ENCODE data around the gene NUAK2.

Gene NUAK2

DNA sequence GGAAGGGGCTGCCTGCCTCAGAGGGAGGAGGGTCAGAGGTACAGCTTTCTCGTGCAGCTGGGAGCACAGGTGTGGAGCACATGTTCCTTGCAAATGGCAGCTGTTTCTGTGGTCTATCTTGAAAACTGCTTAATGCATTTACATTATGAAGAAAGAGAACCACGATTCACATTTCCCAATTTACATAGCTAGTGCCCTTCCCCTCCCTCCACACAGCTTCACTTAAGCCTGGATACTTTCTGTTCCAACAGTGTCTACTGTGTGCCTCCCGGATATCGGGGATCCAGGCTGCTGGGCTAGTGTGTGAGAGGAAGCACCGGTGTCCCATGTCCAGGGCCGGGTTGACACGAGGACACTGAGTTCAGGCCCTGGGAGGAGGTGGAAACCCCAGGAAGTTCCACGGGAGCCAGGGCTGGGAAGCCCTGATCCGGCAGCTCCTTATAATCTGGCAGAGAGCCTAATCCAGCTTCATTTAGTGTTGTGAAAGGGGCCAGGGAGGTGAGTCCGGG lies 62.2 kb downstream of the NUAK2 start:
- DNase-seq (ENCODE audit: low read depth), result peak; percentile 38
- TF ChIP-seq, protein P1, sequence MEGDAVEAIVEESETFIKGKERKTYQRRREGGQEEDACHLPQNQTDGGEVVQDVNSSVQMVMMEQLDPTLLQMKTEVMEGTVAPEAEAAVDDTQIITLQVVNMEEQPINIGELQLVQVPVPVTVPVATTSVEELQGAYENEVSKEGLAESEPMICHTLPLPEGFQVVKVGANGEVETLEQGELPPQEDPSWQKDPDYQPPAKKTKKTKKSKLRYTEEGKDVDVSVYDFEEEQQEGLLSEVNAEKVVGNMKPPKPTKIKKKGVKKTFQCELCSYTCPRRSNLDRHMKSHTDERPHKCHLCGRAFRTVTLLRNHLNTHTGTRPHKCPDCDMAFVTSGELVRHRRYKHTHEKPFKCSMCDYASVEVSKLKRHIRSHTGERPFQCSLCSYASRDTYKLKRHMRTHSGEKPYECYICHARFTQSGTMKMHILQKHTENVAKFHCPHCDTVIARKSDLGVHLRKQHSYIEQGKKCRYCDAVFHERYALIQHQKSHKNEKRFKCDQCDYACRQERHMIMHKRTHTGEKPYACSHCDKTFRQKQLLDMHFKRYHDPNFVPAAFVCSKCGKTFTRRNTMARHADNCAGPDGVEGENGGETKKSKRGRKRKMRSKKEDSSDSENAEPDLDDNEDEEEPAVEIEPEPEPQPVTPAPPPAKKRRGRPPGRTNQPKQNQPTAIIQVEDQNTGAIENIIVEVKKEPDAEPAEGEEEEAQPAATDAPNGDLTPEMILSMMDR (conservative IDR thresholded peaks at IDR 0.05; ENCODE audit: low read length), result no peak
- no peak overlapping the region for H3K4me3 ChIP-seq (ENCODE audit: low read length)

DNA sequence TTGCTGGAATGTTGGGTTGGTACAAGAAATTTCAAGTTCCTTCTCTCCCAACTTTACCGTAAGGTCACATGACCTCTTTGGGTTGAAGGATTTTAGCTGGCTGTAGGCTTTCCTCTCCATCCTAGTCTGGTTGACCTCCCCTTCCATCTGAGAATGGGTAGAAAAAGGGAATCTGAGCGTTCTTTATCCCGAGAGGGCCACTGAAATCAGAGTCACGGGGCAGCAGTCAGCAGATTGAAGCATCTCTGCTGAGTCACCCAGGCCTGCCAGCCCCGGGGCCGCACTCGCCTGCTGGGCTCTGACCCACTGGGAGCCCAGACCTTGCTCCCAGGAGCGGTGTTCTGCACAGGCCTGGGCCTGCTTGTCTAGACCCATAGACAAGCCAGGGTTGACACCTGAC lies 62.8 kb downstream of the NUAK2 start:
- TF ChIP-seq, protein P1 (conservative IDR thresholded peaks at IDR 0.05; ENCODE audit: low read length), result no peak
- H3K4me3 ChIP-seq (ENCODE audit: low read length), result no peak overlapping the region
- DNase-seq (ENCODE audit: low read depth), result peak; percentile 35

DNA sequence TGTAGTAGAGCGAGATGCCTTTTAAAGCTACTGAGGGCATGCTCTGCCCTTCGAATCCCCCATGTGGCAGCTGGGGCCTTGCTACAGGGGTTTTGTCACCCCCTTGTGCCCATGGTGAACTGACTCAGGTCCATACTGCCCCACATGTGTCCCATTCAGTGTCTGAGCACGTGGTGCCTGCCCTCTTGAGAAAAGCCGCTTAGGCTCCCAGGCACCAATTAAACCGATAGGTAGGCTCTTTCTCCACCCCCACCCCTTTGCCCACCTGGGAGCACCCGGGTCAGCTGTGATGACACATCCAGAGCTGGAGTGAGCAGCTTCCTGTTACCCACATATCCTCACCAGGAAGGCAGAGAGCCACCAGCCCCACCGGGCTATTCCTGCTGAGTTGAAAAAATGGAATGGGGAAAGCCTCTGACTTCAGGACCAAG lies 63.3 kb downstream of the NUAK2 start:
- TF ChIP-seq, protein P1 (conservative IDR thresholded peaks at IDR 0.05; ENCODE audit: low read length), result no peak; the same call in 1 of the 2 replicates
- H3K4me3 ChIP-seq (ENCODE audit: low read length), result no peak overlapping the region
- DNase-seq (ENCODE audit: low read depth), result no peak

- TF ChIP-seq, protein P1 (conservative IDR thresholded peaks at IDR 0.05; ENCODE audit: low read length), result no peak
- no peak overlapping the region for H3K4me3 ChIP-seq (ENCODE audit: low read length)
- DNase-seq (ENCODE audit: low read depth), result no peak
These were observed 63.8 kb downstream of the NUAK2 start for GRCh38 chr1:205257735-205258134.

DNA sequence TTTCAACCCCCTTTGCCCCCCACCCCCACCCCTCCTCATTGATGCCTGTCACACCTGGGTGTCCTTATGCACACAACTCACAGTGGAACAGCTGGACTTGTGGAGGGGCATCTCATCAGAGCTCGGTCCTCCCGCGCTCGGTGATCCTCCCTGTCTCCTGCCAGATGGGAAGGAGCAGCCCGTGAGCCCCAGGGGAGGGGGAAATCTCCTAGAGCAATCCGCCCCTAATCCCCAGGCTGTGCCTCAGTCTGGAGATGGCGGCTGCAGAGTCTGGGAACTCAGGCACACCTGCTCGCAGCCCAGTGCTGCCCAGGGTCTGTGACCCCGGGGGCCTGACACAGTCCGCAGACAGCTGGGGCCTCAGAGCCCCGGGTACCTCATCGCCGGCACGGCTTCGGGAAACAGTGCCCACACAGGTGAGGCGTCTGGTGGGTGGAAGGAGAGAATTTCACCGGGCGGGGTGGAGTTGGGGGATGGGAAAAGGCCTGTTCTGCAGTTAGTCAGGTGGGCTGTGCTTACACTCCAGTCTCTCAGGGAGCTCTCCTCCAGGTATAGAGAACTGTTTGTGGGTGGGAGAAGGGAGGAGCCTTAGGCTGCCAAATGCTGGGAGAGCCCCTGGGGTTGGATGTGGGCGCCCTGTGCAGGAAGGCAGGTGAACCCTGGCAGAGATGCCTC lies 64.5 kb downstream of the NUAK2 start:
- no peak for DNase-seq (ENCODE audit: low read depth)
- TF ChIP-seq, protein P1 (conservative IDR thresholded peaks at IDR 0.05; ENCODE audit: low read length), result no peak

GRCh38 chr1:205255941-205256780 lies 65.4 kb downstream of the NUAK2 start:
- TF ChIP-seq, protein P1 (conservative IDR thresholded peaks at IDR 0.05; ENCODE audit: low read length), result peak; percentile 99
- DNase-seq (ENCODE audit: low read depth), result peak; percentile 79
- H3K4me3 ChIP-seq (ENCODE audit: low read length), result no peak overlapping the region

More for the DNA sequence above, 64.5 kb downstream of the NUAK2 start:
- no peak overlapping the region for H3K4me3 ChIP-seq (ENCODE audit: low read length)

Data from AG10803 (cell line).